CD14-positive monocyte (primary cell): Measurements from ENCODE around the gene MXRA8. TPM values are rescaled to one million over a fixed set of nuclear protein-coding genes. Genes with fewer than 3 reads are reported as not detected.

Experiments
- DNase-seq, 3 donors: peaks; one replicate each; pipeline ENCODE4 v3.0.0-alpha.2; 2011 to 2022
- H2AFZ ChIP-seq: 2 replicates; pipeline ENCODE4 v1.6.0; 2012; ENCODE audit warnings: mild to moderate bottlenecking, low read depth, low read length, inconsistent platforms; ENCODE audit not compliant: insufficient read depth, poor library complexity, severe bottlenecking
- H3K27ac ChIP-seq, 2 donors: 1 replicate in 1 of 2; 2 replicates in 1 of 2; pipeline ENCODE4 v1.5.1; 2012 to 2013; ENCODE audit warnings: low read length in 2 of 2, control low read depth in 1 of 2, inconsistent platforms in 1 of 2, low read depth in 1 of 2, mild to moderate bottlenecking in 1 of 2
- H3K27me3 ChIP-seq, 2 donors: one replicate each; pipeline versions ENCODE4 v1.6.0 to v1.6.1; 2011 to 2013; ENCODE audit warnings: low read length in 2 of 2; ENCODE audit not compliant: control insufficient read depth in 2 of 2, insufficient read depth in 2 of 2
- H3K36me3 ChIP-seq, 2 donors: replicated peaks in 1 of 2; 1 replicate in 1 of 2; 2 replicates in 1 of 2; pipeline versions ENCODE4 v1.5.1 to v1.6.1; 2012 to 2013; ENCODE audit warnings: low read length in 2 of 2, control low read depth in 1 of 2, inconsistent platforms in 1 of 2, mild to moderate bottlenecking in 1 of 2; ENCODE audit not compliant: insufficient read depth in 2 of 2, control insufficient read depth in 1 of 2
- H3K4me1 ChIP-seq, 2 donors: 1 replicate in 1 of 2; 2 replicates in 1 of 2; pipeline versions ENCODE4 v1.5.1 to v1.6.1; 2012 to 2013; ENCODE audit warnings: low read length in 2 of 2, control low read depth in 1 of 2, inconsistent platforms in 1 of 2, mild to moderate bottlenecking in 1 of 2, moderate library complexity in 1 of 2; ENCODE audit not compliant: insufficient read depth in 2 of 2, control insufficient read depth in 1 of 2
- H3K4me2 ChIP-seq: replicated peaks from 2 replicates; pipeline ENCODE3; 2012; ENCODE audit warnings: low read length, moderate library complexity, mild to moderate bottlenecking; ENCODE audit not compliant: poor library complexity, severe bottlenecking; ENCODE audit errors: extremely low read depth
- H3K4me3 ChIP-seq, 3 experiments: fragments of 200-600 bp in 1 of 3; sonication (generic) in 1 of 3; replicated peaks in 1 of 3; 1 replicate in 2 of 3; 2 replicates in 1 of 3; pipeline ENCODE4 v1.5.1; 2011 to 2013; ENCODE audit warnings: low read length in 3 of 3, mild to moderate bottlenecking in 3 of 3, control low read depth in 2 of 3, low read depth in 2 of 3, inconsistent platforms in 1 of 3, moderate library complexity in 1 of 3
- H3K79me2 ChIP-seq: 2 replicates; pipeline ENCODE4 v1.6.0; 2012; ENCODE audit warnings: mild to moderate bottlenecking, control low read depth, inconsistent platforms, low read length, moderate library complexity; ENCODE audit not compliant: insufficient read depth
- H3K9ac ChIP-seq: 2 replicates; pipeline ENCODE4 v1.6.0; 2017; ENCODE audit warnings: low read length, mild to moderate bottlenecking; ENCODE audit not compliant: insufficient read depth, poor library complexity, severe bottlenecking
- H3K9me3 ChIP-seq, 2 donors: replicated peaks in 1 of 2; 1 replicate in 1 of 2; 2 replicates in 1 of 2; pipeline versions ENCODE4 v1.5.1 to v1.6.1; 2012 to 2013; ENCODE audit warnings: low read length in 2 of 2, control low read depth in 1 of 2; ENCODE audit not compliant: control insufficient read depth in 1 of 2, insufficient read depth in 1 of 2
- H4K20me1 ChIP-seq: 2 replicates; pipeline ENCODE4 v1.6.0; 2012; ENCODE audit warnings: mild to moderate bottlenecking, low read length, control low read depth, moderate library complexity; ENCODE audit not compliant: insufficient read depth
- H3K27ac Mint-ChIP-seq, 7 donors: one replicate each; pipeline ENCODE4 v1.8.0; 2020; ENCODE audit warnings: mild to moderate bottlenecking in 7 of 7, mixed read lengths in 7 of 7, moderate library complexity in 6 of 7, inconsistent platforms in 2 of 7
- H3K27me3 Mint-ChIP-seq, 3 donors: one replicate each; pipeline ENCODE4 v1.8.0; 2021 to 2022; ENCODE audit warnings: low read depth in 3 of 3, mild to moderate bottlenecking in 3 of 3, mixed read lengths in 3 of 3, moderate library complexity in 3 of 3, inconsistent platforms in 1 of 3
- H3K36me3 Mint-ChIP-seq, 2 donors: one replicate each; pipeline ENCODE4 v1.8.0; 2020; ENCODE audit warnings: mixed read lengths in 2 of 2, inconsistent platforms in 1 of 2, mild to moderate bottlenecking in 1 of 2
- H3K4me1 Mint-ChIP-seq: one replicate; pipeline ENCODE4 v1.8.0; 2020; ENCODE audit warnings: mild to moderate bottlenecking, mixed read lengths
- H3K4me3 Mint-ChIP-seq, 2 donors: one replicate each; pipeline ENCODE4 v1.8.0; 2020; ENCODE audit warnings: mild to moderate bottlenecking in 2 of 2, mixed read lengths in 2 of 2, moderate library complexity in 1 of 2
- H3K9me3 Mint-ChIP-seq, 7 donors: one replicate each; pipeline ENCODE4 v1.8.0; 2020 to 2022; ENCODE audit warnings: mixed read lengths in 7 of 7, mild to moderate bottlenecking in 6 of 7, moderate library complexity in 6 of 7, inconsistent platforms in 2 of 7
- CTCF ChIP-seq: fragments of 200-600 bp; IDR thresholded peaks from one replicate; pipeline ENCODE4 v1.8.0; 2022; ENCODE audit warnings: antibody characterized with exemption, mild to moderate bottlenecking
- WGBS: methylation state at CpG from one replicate; pipeline ENCODE4 v1.1.5; 2013; ENCODE audit warnings: missing lambda C conversion rate; ENCODE audit not compliant: insufficient coverage; 5-methylcytosine and 5-hydroxymethylcytosine counted together
- intact Hi-C, 2 donors: fragments of 100-400 bp; cut with micrococcal nuclease; formaldehyde crosslinking; loops; one replicate each; pipeline versions ENCODE4 v1.15.0 to v1.15.1; 2023
- polyA plus RNA-seq, 3 donors: library from polyadenylated mRNA; depleted of rRNA in 1 of 3; unstranded in 2 of 3; stranded (reverse) in 1 of 3; fragments of 300-500 nt in 2 of 3; fragments of >200 nt in 1 of 3; fragmentation: Illumina TruSeq in 2 of 3; gene quantifications; 1 replicate in 2 of 3; 2 replicates in 1 of 3; pipeline ENCODE4 v1.2.3, GENCODE V29; 2012 to 2021

MXRA8 gene
- polyA plus RNA-seq, 3 donors: not detected

- TF ChIP-seq CTCF: no peak
- Histone ChIP-seq H3K4me2 (no peak overlapping the region), H3K27ac (no peak overlapping the region), H2AFZ (no peak overlapping the region), H3K9ac (no peak overlapping the region), H3K4me3 (no peak overlapping the region), H3K36me3 (peaks cover 6 to 14% of the 10 kb centered on the region in 2 donors), H3K27me3 (no peaks in the 10 kb centered on the region), H3K4me1 (no peaks in the 10 kb centered on the region), H4K20me1 (no peaks in the 10 kb centered on the region), H3K9me3 (no peaks in the 10 kb centered on the region), H3K79me2 (no peaks in the 10 kb centered on the region)
- Mint-ChIP-seq H3K4me3 (no peak overlapping the region), H3K27me3 (no peaks in the 10 kb centered on the region), H3K27ac (no peak overlapping the region), H3K9me3 (peaks cover 0 to 3% (median 0%) of the 10 kb centered on the region in 7 donors), H3K4me1 (no peaks in the 10 kb centered on the region), H3K36me3 (peaks cover 4 to 10% of the 10 kb centered on the region in 2 donors)
- WGBS: 94% methylated on average over 57 of the region's 57 CpGs
- intact Hi-C loops: no loop called here
- no peak for DNase-seq
Measured at GRCh38 chr1:1332031-1332755, 26.2 kb downstream of the MXRA8 start.

- Histone ChIP-seq H3K4me2 (no peak within 1 kb of the TSS), H3K9ac (no peak within 1 kb of the TSS), H3K9me3 (no peaks in the 10 kb centered on the region), H3K36me3 (peaks cover 7 to 12% of the 10 kb centered on the region in 2 donors), H3K4me3 (no peak within 1 kb of the TSS), H4K20me1 (peaks cover 2% of the 10 kb centered on the region), H2AFZ (no peak within 1 kb of the TSS), H3K27ac (no peak within 1 kb of the TSS), H3K27me3 (no peaks in the 10 kb centered on the region), H3K4me1 (peaks cover 0 to under 1% of the 10 kb centered on the region in 2 donors), H3K79me2 (peaks cover 4% of the 10 kb centered on the region)
- Mint-ChIP-seq H3K36me3 (peaks cover 4 to 15% of the 10 kb centered on the region in 2 donors), H3K4me1 (no peaks in the 10 kb centered on the region), H3K27me3 (no peaks in the 10 kb centered on the region), H3K27ac (no peak within 1 kb of the TSS), H3K4me3 (no peak within 1 kb of the TSS), H3K9me3 (peaks cover 0 to 3% (median 0%) of the 10 kb centered on the region in 7 donors)
- no peak for TF ChIP-seq CTCF
- 82% methylated on average over 40 of the region's 41 CpGs for WGBS
- intact Hi-C loops: no loop called here
- DNase-seq: no peak
Measured at GRCh38 chr1:1331068-1331965, 27.0 kb downstream of the MXRA8 start, which contains the start of gene TAS1R3. Gene TAS1R3 (plus strand): TSS chr1:1331280. CDS start chr1:1331346, 66 bp downstream.
